ENCODE measurements around the gene ZBTB21. TPM values are rescaled to one million over a fixed set of nuclear protein-coding genes. Genes with fewer than 3 reads are reported as not detected.

ZBTB21 gene
- total and polyA plus RNA-seq, 7 donors, result 0.49 to 8.8 (median 4.5) TPM

DNA sequence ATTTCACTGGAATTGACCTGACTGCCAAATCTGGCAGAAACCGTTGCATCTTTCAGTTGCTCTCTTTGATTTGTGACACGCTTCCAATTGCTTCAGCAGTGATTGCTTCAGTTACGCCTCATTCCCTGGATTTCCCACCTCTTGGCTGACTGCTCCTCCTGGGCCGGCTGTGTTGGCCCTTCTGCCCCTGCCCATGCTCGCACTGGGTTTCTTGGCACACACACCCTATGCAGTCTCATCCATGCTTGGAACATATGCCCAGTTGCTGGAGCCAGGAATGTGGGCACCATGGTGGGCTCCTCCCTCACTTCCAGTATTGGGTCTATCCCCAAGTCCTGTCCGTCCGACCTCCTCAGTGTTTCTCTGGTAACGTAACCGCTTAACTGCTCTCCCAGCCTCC is 2.2 kb upstream of the ZBTB21 start:
- 61 to 79% (median 64%) methylated on average over 9 of the region's 9 CpGs for WGBS, 3 donors
- no peak for DNase-seq
- Histone ChIP-seq H3K9me3 (no peaks in the 10 kb centered on the region), H3K27ac (no peak overlapping the region), H3K27me3 (ENCODE audit: insufficient read depth in 3 of 3, low read length in 2 of 3) (peaks cover 0 to 12% (median 0%) of the 10 kb centered on the region in 3 donors), H3K36me3 (ENCODE audit: insufficient read depth in 1 of 2, low read depth in 1 of 2) (no peaks in the 10 kb centered on the region), H3K4me1 (no peaks in the 10 kb centered on the region), H3K4me3 (no peak overlapping the region)
- intact Hi-C loops (cut with DNase I), result loop anchor here (5.0 kb wide), 2 partner anchors 100 to 125 kb away; no protein-coding TSS in a partner anchor
- TF ChIP-seq, protein P1, sequence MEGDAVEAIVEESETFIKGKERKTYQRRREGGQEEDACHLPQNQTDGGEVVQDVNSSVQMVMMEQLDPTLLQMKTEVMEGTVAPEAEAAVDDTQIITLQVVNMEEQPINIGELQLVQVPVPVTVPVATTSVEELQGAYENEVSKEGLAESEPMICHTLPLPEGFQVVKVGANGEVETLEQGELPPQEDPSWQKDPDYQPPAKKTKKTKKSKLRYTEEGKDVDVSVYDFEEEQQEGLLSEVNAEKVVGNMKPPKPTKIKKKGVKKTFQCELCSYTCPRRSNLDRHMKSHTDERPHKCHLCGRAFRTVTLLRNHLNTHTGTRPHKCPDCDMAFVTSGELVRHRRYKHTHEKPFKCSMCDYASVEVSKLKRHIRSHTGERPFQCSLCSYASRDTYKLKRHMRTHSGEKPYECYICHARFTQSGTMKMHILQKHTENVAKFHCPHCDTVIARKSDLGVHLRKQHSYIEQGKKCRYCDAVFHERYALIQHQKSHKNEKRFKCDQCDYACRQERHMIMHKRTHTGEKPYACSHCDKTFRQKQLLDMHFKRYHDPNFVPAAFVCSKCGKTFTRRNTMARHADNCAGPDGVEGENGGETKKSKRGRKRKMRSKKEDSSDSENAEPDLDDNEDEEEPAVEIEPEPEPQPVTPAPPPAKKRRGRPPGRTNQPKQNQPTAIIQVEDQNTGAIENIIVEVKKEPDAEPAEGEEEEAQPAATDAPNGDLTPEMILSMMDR (IDR thresholded peaks at IDR 0.05), result no peak
- no peak for ATAC-seq

DNA sequence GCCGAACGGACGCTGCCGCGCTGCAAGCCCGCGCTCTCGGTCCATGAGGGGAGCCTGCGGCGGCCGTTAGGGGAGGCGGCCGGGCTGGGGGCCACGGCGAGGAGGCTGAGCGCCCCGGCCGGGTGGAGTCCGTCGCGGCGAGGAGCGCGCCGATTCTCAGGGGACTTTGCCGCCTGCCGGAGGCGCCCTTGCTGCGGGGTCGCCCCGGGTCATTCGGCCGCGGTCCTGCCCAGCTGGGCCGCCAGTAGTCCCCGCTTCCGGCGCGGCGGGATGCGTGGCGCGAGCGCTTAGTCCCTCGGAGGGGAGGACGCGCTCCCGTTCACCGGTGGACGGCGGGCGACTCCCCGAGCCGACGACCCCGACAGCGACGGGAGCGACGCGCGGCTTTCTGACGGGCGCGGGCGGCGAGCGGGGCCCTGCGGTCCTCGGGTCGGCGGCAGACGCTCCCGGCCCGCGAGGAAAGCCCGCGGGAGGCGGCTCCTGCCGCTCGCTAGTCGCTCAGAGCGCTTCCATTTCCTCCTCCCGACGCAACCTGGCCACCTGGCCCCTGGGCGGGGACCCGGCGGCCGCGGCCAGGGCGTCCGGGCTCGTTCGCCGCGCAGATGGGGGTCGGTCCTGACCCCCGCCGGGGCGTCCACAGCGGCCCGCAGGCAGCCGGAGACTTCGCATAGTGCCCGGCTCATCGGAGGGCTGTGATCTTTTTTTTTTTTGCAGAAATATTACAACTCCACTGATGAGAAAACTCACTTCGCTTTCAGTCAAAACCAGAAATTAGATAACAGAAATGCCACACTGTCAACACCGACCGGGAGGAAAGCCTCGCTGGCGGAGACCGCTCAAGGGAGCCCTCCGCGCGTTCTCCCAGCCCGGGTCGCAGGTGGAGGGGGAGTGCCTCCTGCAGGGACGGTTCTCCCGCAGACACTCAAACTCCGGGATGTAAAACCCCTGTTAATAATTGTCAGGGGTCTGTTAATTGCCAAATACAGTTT is 641 bp upstream of the ZBTB21 start:
- no peaks in the 10 kb centered on the region for H3K36me3 ChIP-seq (ENCODE audit: insufficient read depth in 1 of 2, low read depth in 1 of 2)
- no peaks in the 10 kb centered on the region for H3K9me3 ChIP-seq
- intact Hi-C loops (cut with DNase I), result loop anchor here (2.0 to 5.0 kb wide), 3 partner anchors 102 to 132 kb away; partner anchors contain the start of gene PRDM15 (in 1 of the 2)
- H3K4me1 ChIP-seq, result no peaks in the 10 kb centered on the region
- H3K27ac ChIP-seq, result peak overlapping the region; percentile 99
- H3K27me3 ChIP-seq (ENCODE audit: insufficient read depth in 3 of 3, low read length in 2 of 3), result peaks cover 0 to 12% (median 0%) of the 10 kb centered on the region in 3 donors
- DNase-seq (peak in 1 of 2 donors; percentile 28), ATAC-seq (peak; percentile 33 to 44 (median 42))
- 2 to 3% (median 3%) methylated on average over 76 to 120 of the region's 120 CpGs for WGBS, 3 donors
- H3K4me3 ChIP-seq, result peak overlapping the region; percentile 88
- TF ChIP-seq, protein P1 (IDR thresholded peaks at IDR 0.05), result peak; percentile 7

DNA sequence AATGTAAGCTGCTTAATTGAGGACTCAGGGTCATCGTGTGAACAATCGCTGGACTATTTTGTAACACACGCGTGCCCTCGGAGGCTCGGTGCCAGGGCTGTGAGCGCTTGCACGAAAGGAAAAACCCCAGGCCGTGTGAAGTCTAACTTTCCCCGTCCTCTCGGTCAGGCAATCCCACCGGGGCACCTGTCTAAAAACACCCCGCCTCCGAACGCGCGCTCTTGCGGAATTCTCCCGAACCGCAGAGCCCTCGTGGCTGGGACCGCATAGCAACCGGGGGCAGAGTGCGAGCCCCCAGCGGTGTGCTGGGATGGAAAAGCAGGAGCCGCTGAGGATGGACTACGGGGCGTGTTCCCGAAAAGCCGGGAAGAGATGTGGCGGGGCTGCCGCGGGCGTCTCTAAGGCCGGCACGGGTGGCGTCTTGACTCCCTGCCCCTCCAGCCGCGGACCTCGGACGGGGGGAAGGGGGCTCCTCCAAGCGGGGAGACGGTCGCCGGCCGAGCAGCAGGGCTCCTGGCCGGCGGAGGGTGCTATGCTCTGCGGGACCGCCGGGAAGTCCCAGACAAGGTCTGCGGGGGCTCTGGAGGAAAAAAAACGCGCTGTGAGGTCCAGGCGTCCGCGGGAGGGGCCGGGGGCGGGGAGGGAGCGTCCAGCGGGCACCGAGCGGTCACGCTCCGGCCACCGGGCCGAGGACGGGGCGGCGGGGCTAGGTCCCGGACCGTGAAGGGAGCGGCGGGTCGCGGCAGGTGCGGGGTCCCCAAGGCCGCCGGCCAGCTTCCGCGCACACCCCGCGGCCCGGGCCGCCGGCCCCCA is 936 bp downstream of the ZBTB21 start:
- DNase-seq (peak; percentile 64 to 76), ATAC-seq (peak; percentile 45 to 51 (median 48))
- no peaks in the 10 kb centered on the region for H3K4me1 ChIP-seq
- H3K9me3 ChIP-seq, result no peaks in the 10 kb centered on the region
- no peaks in the 10 kb centered on the region for H3K36me3 ChIP-seq (ENCODE audit: insufficient read depth in 1 of 2, low read depth in 1 of 2)
- H3K27ac ChIP-seq, result peak overlapping the region; percentile 99
- H3K27me3 ChIP-seq (ENCODE audit: insufficient read depth in 3 of 3, low read length in 2 of 3), result peaks cover 0 to 11% (median 0%) of the 10 kb centered on the region in 3 donors
- TF ChIP-seq, protein P1 (IDR thresholded peaks at IDR 0.05), result peak; percentile 29
- intact Hi-C loops (cut with DNase I), result no loop called here
- H3K4me3 ChIP-seq, result peak overlapping the region; percentile 88
- 0% methylated on average over 60 to 86 of the region's 86 CpGs for WGBS, 3 donors

DNA sequence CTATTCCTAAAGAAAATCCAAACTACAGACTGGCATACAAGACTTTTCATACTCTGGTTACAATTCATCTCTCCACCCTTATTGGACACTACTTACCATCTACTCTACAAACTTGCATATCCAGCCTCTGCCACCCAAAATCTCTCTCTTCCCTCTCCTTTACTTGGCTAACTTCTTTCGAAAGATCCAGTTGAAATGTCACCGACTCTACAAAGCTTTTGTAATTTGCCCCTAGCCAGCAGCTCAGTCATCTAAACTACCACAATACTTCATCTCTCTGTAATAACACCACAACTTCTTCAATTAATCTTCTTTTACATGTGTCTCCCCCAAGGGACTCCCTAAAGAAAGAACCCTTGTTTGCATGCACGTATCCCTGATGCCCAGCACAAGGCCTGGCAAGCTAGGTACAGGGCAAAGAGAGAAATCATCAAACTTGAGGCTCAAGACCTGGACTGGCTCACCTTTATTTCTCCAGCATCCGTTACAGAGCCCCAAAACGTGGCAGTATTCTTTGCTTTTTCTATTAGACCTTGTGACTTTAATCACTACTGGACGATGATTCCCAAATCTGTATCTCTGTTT is 2.7 kb downstream of the ZBTB21 start:
- Histone ChIP-seq H3K27ac (no peak overlapping the region), H3K36me3 (ENCODE audit: insufficient read depth in 1 of 2, low read depth in 1 of 2) (peaks cover 0 to 6% of the 10 kb centered on the region in 2 donors), H3K9me3 (no peaks in the 10 kb centered on the region), H3K27me3 (ENCODE audit: insufficient read depth in 3 of 3, low read length in 2 of 3) (no peaks in the 10 kb centered on the region), H3K4me1 (no peaks in the 10 kb centered on the region), H3K4me3 (no peak overlapping the region)
- intact Hi-C loops (cut with DNase I), result no loop called here
- DNase-seq (no peak), ATAC-seq (no peak)
- 94 to 96% (median 96%) methylated on average over 6 of the region's 6 CpGs for WGBS, 3 donors
- TF ChIP-seq, protein P1 (IDR thresholded peaks at IDR 0.05), result no peak

Measured in psoas muscle (tissue), 8 donors.